MM.1S (cell line): ENCODE data around the gene MAGOH.

Experiments used
- DNase-seq: peaks from one replicate; pipeline ENCODE4 v3.0.0-alpha.2; 2015
- H2AFZ ChIP-seq: fragments of 300-600 bp; sonication (generic); 2 replicates; pipeline ENCODE4 v1.6.0; 2016; ENCODE audit warnings: antibody characterized with exemption, low read length
- H3F3A ChIP-seq: fragments of 300-600 bp; sonication (generic); 2 replicates; pipeline ENCODE4 v1.6.1; 2016; ENCODE audit warnings: mild to moderate bottlenecking, antibody characterized with exemption, low read length, moderate library complexity, mixed read lengths; ENCODE audit not compliant: insufficient read depth
- H3K27ac ChIP-seq: fragments of 300-600 bp; sonication (generic); 2 replicates; pipeline ENCODE4 v1.5.1; 2016; ENCODE audit warnings: mild to moderate bottlenecking, low read length
- H3K27me3 ChIP-seq: fragments of 300-600 bp; sonication (generic); replicated peaks from 2 replicates; pipeline ENCODE4 v1.6.0; 2016; ENCODE audit warnings: low read length; ENCODE audit not compliant: insufficient read depth
- H3K36me3 ChIP-seq: fragments of 300-600 bp; sonication (generic); replicated peaks from 2 replicates; pipeline ENCODE4 v1.6.1; 2016; ENCODE audit warnings: mild to moderate bottlenecking, low read length, mixed read lengths; ENCODE audit not compliant: insufficient read depth
- H3K4me1 ChIP-seq: fragments of 300-600 bp; sonication (generic); 2 replicates; pipeline ENCODE4 v1.6.1; 2016; ENCODE audit warnings: low read length, mixed read lengths
- H3K4me2 ChIP-seq: fragments of 300-600 bp; sonication (generic); 2 replicates; pipeline ENCODE4 v1.6.0; 2016; ENCODE audit warnings: low read depth, low read length
- H3K4me3 ChIP-seq: fragments of 300-600 bp; sonication (generic); 2 replicates; pipeline ENCODE4 v1.5.1; 2016; ENCODE audit warnings: low read length, mixed read lengths
- H3K79me2 ChIP-seq: fragments of 300-600 bp; sonication (generic); 2 replicates; pipeline ENCODE4 v1.6.1; 2016; ENCODE audit warnings: mixed run types, low read length, mixed read lengths
- H3K9ac ChIP-seq: fragments of 300-600 bp; sonication (generic); 2 replicates; pipeline ENCODE4 v1.6.1; 2016; ENCODE audit warnings: low read length, mixed read lengths
- H3K9me2 ChIP-seq: fragments of 300-600 bp; sonication (generic); replicated peaks from 2 replicates; pipeline ENCODE4 v1.6.1; 2016; ENCODE audit warnings: mild to moderate bottlenecking, low read length, mixed read lengths; ENCODE audit not compliant: insufficient read depth
- H3K9me3 ChIP-seq: fragments of 300-600 bp; sonication (generic); replicated peaks from 2 replicates; pipeline ENCODE4 v1.6.1; 2016; ENCODE audit warnings: mild to moderate bottlenecking, low read length, mixed read lengths; ENCODE audit not compliant: insufficient read depth
- H4K20me1 ChIP-seq: fragments of 300-600 bp; sonication (generic); 2 replicates; pipeline ENCODE4 v1.6.1; 2016; ENCODE audit warnings: mild to moderate bottlenecking, low read length, moderate library complexity, mixed read lengths; ENCODE audit not compliant: insufficient read depth
- CTCF ChIP-seq: fragments of 300-600 bp; sonication (generic); IDR thresholded peaks from 2 replicates; pipeline ENCODE4 v1.5.1; 2016; ENCODE audit warnings: antibody characterized with exemption, low read length, mixed read lengths
- EZH2 ChIP-seq: fragments of 300-600 bp; sonication (generic); optimal IDR thresholded peaks from 2 replicates; pipeline ENCODE3; 2017; ENCODE audit warnings: low read depth, mild to moderate bottlenecking, antibody characterized with exemption, low read length, mixed read lengths
- EZH2phosphoT487 ChIP-seq: fragments of 300-600 bp; sonication (generic); IDR thresholded peaks from 2 replicates; pipeline ENCODE4 v1.6.1; 2018; ENCODE audit warnings: antibody characterized with exemption, low read length

The MAGOH gene

GRCh38 chr1:53203466-53203865, 34.9 kb downstream of the MAGOH start:
- H3K4me2 ChIP-seq = no peak overlapping the region
- no peaks in the 10 kb centered on the region for H4K20me1 ChIP-seq
- no peak overlapping the region for H3K27ac ChIP-seq
- H3K4me3 ChIP-seq = no peak overlapping the region
- H3K79me2 ChIP-seq = peaks cover 2% of the 10 kb centered on the region
- no peaks in the 10 kb centered on the region for H3K4me1 ChIP-seq
- TF ChIP-seq EZH2 (no peak), EZH2phosphoT487 (no peak), CTCF (no peak)
- no peak overlapping the region for H3K9ac ChIP-seq
- no peaks in the 10 kb centered on the region for H3K9me3 ChIP-seq
- H3K36me3 ChIP-seq = 0 out of 2 replicates have a peak, but pooled peaks cover 3% of the 10 kb centered on the region
- no peaks in the 10 kb centered on the region for H3F3A ChIP-seq
- DNase-seq = no peak
- H3K27me3 ChIP-seq = no peaks in the 10 kb centered on the region
- H2AFZ ChIP-seq = no peak overlapping the region
- no peaks in the 10 kb centered on the region for H3K9me2 ChIP-seq

DNA sequence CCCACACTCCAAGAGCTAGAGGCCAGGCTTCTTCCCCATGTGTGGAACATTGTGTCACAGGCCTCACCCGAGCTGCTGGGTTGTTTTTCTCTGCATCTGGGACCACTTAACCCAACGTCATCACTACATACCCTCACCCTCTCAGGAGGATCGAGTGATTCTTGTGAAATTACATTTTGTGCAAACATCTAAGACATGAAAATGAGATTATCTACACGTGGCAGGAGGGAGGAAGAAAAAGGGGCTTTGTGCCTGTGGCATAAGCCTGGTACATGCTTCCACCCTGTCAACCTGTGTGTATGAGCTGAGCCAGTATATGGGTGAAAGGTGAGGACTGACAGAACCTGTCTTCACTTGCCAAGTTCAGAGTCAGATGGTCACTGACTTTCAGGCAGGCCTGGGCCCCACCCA, 40.1 kb downstream of the MAGOH start:
- H3K27me3 ChIP-seq = no peaks in the 10 kb centered on the region
- H3K79me2 ChIP-seq = peaks cover 19% of the 10 kb centered on the region
- no peaks in the 10 kb centered on the region for H3K4me1 ChIP-seq
- no peak for DNase-seq
- TF ChIP-seq EZH2phosphoT487 (no peak), CTCF (no peak), EZH2 (no peak)
- H3K4me2 ChIP-seq = no peak overlapping the region; the same call in 1 of the 2 replicates
- no peaks in the 10 kb centered on the region for H3F3A ChIP-seq
- no peak overlapping the region for H3K4me3 ChIP-seq
- H3K36me3 ChIP-seq = no peaks in the 10 kb centered on the region
- H3K9me2 ChIP-seq = no peaks in the 10 kb centered on the region
- no peak overlapping the region for H3K27ac ChIP-seq
- no peaks in the 10 kb centered on the region for H4K20me1 ChIP-seq
- no peak overlapping the region for H2AFZ ChIP-seq
- H3K9me3 ChIP-seq = no peaks in the 10 kb centered on the region
- no peak overlapping the region for H3K9ac ChIP-seq

GRCh38 chr1:53197291-53198200, 40.8 kb downstream of the MAGOH start:
- H3K79me2 ChIP-seq = peaks cover 19% of the 10 kb centered on the region
- H3K4me3 ChIP-seq = peak overlapping the region; percentile 94
- no peaks in the 10 kb centered on the region for H3F3A ChIP-seq
- no peaks in the 10 kb centered on the region for H3K9me2 ChIP-seq
- no peaks in the 10 kb centered on the region for H3K36me3 ChIP-seq
- H3K9me3 ChIP-seq = no peaks in the 10 kb centered on the region
- TF ChIP-seq EZH2phosphoT487 (no peak), CTCF (no peak), EZH2 (no peak)
- peak overlapping the region; percentile 94 for H3K9ac ChIP-seq
- H3K4me1 ChIP-seq = no peaks in the 10 kb centered on the region
- no peaks in the 10 kb centered on the region for H3K27me3 ChIP-seq
- no peak for DNase-seq
- H3K27ac ChIP-seq = peak overlapping the region; percentile 56; the same call in 1 of the 2 replicates
- peak overlapping the region; percentile 89 for H3K4me2 ChIP-seq
- H4K20me1 ChIP-seq = no peaks in the 10 kb centered on the region
- peak overlapping the region; percentile 92 for H2AFZ ChIP-seq
